Prostate gland (tissue), 2 donors: ENCODE measurements around the gene GBGT1.

Experiments used
- CTCF ChIP-seq, 4 experiments: fragments of 200-600 bp in 2 of 4; fragments of 450-650 bp in 2 of 4; sonication (generic) in 2 of 4; IDR thresholded peaks; 1 replicate in 3 of 4; 2 replicates in 1 of 4; pipeline ENCODE4 v1.5.1; 2016 to 2019; ENCODE audit warnings: antibody characterized with exemption in 4 of 4, mild to moderate bottlenecking in 2 of 4, moderate library complexity in 2 of 4
- POLR2AphosphoS5 ChIP-seq: sonication (generic); formaldehyde crosslinking; IDR thresholded peaks from one replicate; pipeline ENCODE4 v1.6.1; 2017; ENCODE audit warnings: antibody characterized with exemption

- TF ChIP-seq POLR2AphosphoS5, result no peak
- TF ChIP-seq CTCF (IDR thresholded peaks at IDR 0.05), result no peak
These were observed 58.3 kb downstream of the GBGT1 start for GRCh38 chr9:133105461-133105770.
